H1 (cell line): ENCODE measurements around the gene SOX15. TPM values are rescaled to one million over a fixed set of nuclear protein-coding genes. Genes with fewer than 3 reads are reported as not detected.
A peak's percentile ranks its signal among the peaks of the same experiment; 100 is the strongest.

ENCODE experiments used
- CTCF ChIA-PET: fragments of 300-600 bp; sonication (Branson Sonifier 250); formaldehyde crosslinking; loops from one replicate; lab custom pipeline; 2021; ENCODE audit not compliant: partially characterized antibody; lab: Charles Lee
- POLR2A ChIA-PET: fragments of 300-600 bp; sonication (Branson Sonifier 250); formaldehyde crosslinking; loops from one replicate; lab custom pipeline; 2021; ENCODE audit warnings: inconsistent platforms; ENCODE audit not compliant: partially characterized antibody; lab: Charles Lee
- DNase-seq, 2 experiments: peaks; one replicate each; pipeline versions ENCODE4 v3.0.0 to v3.0.0-alpha.2; 2010 to 2022; ENCODE audit warnings: low spot score in 2 of 2, low read depth in 1 of 2, mixed read lengths in 1 of 2
- FAIRE-seq: peaks from 2 replicates; lab custom pipeline; 2011; peaks lifted over from hg19 to GRCh38; lab: Jason Lieb, UNC
- H2AFZ ChIP-seq: 2 replicates; pipeline ENCODE4 v1.8.1; 2012; ENCODE audit warnings: low read length, inconsistent platforms
- H2AK5ac ChIP-seq: 2 replicates; pipeline ENCODE4 v1.6.1; 2013; ENCODE audit warnings: low read depth, low read length
- H2BK120ac ChIP-seq: replicated peaks from 2 replicates; pipeline ENCODE3; 2013; ENCODE audit warnings: low read depth, low read length, inconsistent platforms
- H2BK12ac ChIP-seq: 2 replicates; pipeline ENCODE4 v1.6.1; 2013; ENCODE audit warnings: low read depth, low read length
- H2BK15ac ChIP-seq: 2 replicates; pipeline ENCODE4 v1.6.1; 2013; ENCODE audit warnings: low read length
- H2BK20ac ChIP-seq: 2 replicates; pipeline ENCODE4 v1.6.1; 2013; ENCODE audit warnings: low read length
- H2BK5ac ChIP-seq: 2 replicates; pipeline ENCODE4 v1.6.1; 2013; ENCODE audit warnings: low read depth, low read length
- H3K14ac ChIP-seq: 2 replicates; pipeline ENCODE4 v1.6.1; 2013; ENCODE audit warnings: inconsistent platforms; ENCODE audit not compliant: insufficient read length
- H3K18ac ChIP-seq: 2 replicates; pipeline ENCODE4 v1.6.1; 2013; ENCODE audit warnings: low read length; ENCODE audit errors: extremely low read depth
- H3K23ac ChIP-seq: 2 replicates; pipeline ENCODE4 v1.6.1; 2013; ENCODE audit warnings: inconsistent platforms; ENCODE audit not compliant: insufficient read length
- H3K23me2 ChIP-seq: 2 replicates; pipeline ENCODE4 v1.6.1; 2013; ENCODE audit warnings: low read depth, low read length
- H3K27ac ChIP-seq: 2 replicates; pipeline ENCODE4 v1.6.1; 2011; ENCODE audit warnings: low read depth, low read length, inconsistent platforms
- H3K27me3 ChIP-seq, 4 experiments: replicated peaks in 1 of 4; 1 replicate in 1 of 4; 2 replicates in 3 of 4; pipeline versions ENCODE4 v1.6.1 to v1.8.1; 2011 to 2013; ENCODE audit warnings: low read length in 3 of 4, mild to moderate bottlenecking in 3 of 4, inconsistent platforms in 2 of 4, mixed read lengths in 2 of 4, moderate library complexity in 1 of 4; ENCODE audit not compliant: control insufficient read depth in 3 of 4, insufficient read depth in 3 of 4; ENCODE audit errors: extremely low read depth in 1 of 4
- H3K36me3 ChIP-seq, 4 experiments: 2 replicates each; pipeline versions ENCODE4 v1.6.1 to v1.8.1; 2011 to 2013; ENCODE audit warnings: mild to moderate bottlenecking in 4 of 4, low read length in 3 of 4, moderate library complexity in 2 of 4, control low read depth in 1 of 4, inconsistent platforms in 1 of 4; ENCODE audit not compliant: insufficient read depth in 4 of 4, control insufficient read depth in 2 of 4
- H3K4ac ChIP-seq: replicated peaks from 2 replicates; pipeline ENCODE3; 2013; ENCODE audit warnings: low read length, low read depth, mixed read lengths, inconsistent platforms; ENCODE audit not compliant: insufficient read length
- H3K4me1 ChIP-seq, 4 experiments: replicated peaks in 1 of 4; 1 replicate in 1 of 4; 2 replicates in 3 of 4; pipeline versions ENCODE4 v1.6.1 to v1.8.1; 2011 to 2013; ENCODE audit warnings: low read length in 3 of 4, inconsistent platforms in 2 of 4, mixed read lengths in 1 of 4; ENCODE audit not compliant: insufficient read depth in 4 of 4, control insufficient read depth in 3 of 4
- H3K4me2 ChIP-seq, 2 experiments: 2 replicates each; pipeline versions ENCODE4 v1.6.1 to v1.8.1; 2011 to 2013; ENCODE audit warnings: low read depth in 2 of 2, low read length in 2 of 2, control low read depth in 1 of 2, inconsistent platforms in 1 of 2, mild to moderate bottlenecking in 1 of 2; ENCODE audit not compliant: insufficient read depth in 1 of 2
- H3K4me3 ChIP-seq, 4 experiments: fragments of 200-600, 300-600 bp in 1 of 4; sonication (generic), shearing (Covaris generic), sonication (Bioruptor Twin) in 1 of 4; 2 replicates each; pipeline versions ENCODE4 v1.5.1 to v1.8.1; 2011 to 2016; ENCODE audit warnings: low read length in 4 of 4, low read depth in 3 of 4, control low read depth in 2 of 4, inconsistent platforms in 2 of 4, mild to moderate bottlenecking in 2 of 4, mixed read lengths in 1 of 4, moderate library complexity in 1 of 4; ENCODE audit not compliant: insufficient read depth in 2 of 4; ENCODE audit errors: extremely low read depth in 1 of 4
- H3K56ac ChIP-seq: replicated peaks from 2 replicates; pipeline ENCODE3; 2013; ENCODE audit warnings: low read depth, mild to moderate bottlenecking, mixed read lengths, low read length, inconsistent platforms; ENCODE audit not compliant: insufficient read length
- H3K79me1 ChIP-seq: 2 replicates; pipeline ENCODE4 v1.6.1; 2013; ENCODE audit warnings: low read depth, low read length, control low read depth
- H3K79me2 ChIP-seq, 2 experiments: 2 replicates each; pipeline versions ENCODE4 v1.6.1 to v1.8.1; 2012 to 2013; ENCODE audit warnings: low read length in 2 of 2, mild to moderate bottlenecking in 2 of 2, inconsistent platforms in 1 of 2; ENCODE audit not compliant: insufficient read depth in 2 of 2, control insufficient read depth in 1 of 2
- H3K9ac ChIP-seq, 4 experiments: replicated peaks in 1 of 4; 1 replicate in 1 of 4; 2 replicates in 3 of 4; pipeline versions ENCODE4 v1.6.1 to v1.8.1; 2011 to 2013; ENCODE audit warnings: low read depth in 3 of 4, low read length in 3 of 4, control low read depth in 2 of 4, mild to moderate bottlenecking in 2 of 4, moderate library complexity in 2 of 4, inconsistent platforms in 1 of 4; ENCODE audit errors: extremely low read depth in 1 of 4
- H3K9me3 ChIP-seq, 2 experiments: 2 replicates each; pipeline versions ENCODE4 v1.6.1 to v1.8.1; 2012 to 2013; ENCODE audit warnings: mild to moderate bottlenecking in 2 of 2, moderate library complexity in 2 of 2, control low read depth in 1 of 2, inconsistent platforms in 1 of 2, low read depth in 1 of 2, low read length in 1 of 2, mixed read lengths in 1 of 2; ENCODE audit not compliant: insufficient read depth in 2 of 2
- H4K20me1 ChIP-seq, 2 experiments: replicated peaks in 1 of 2; 2 replicates each; pipeline versions ENCODE3 to v1.8.1; 2011 to 2013; ENCODE audit warnings: inconsistent platforms in 2 of 2, low read length in 2 of 2, mild to moderate bottlenecking in 1 of 2; ENCODE audit not compliant: insufficient read depth in 2 of 2, control insufficient read depth in 1 of 2
- H4K5ac ChIP-seq: 2 replicates; pipeline ENCODE4 v1.6.1; 2013; ENCODE audit warnings: low read length, low read depth, mixed read lengths, inconsistent platforms; ENCODE audit not compliant: insufficient read length
- H4K8ac ChIP-seq: 2 replicates; pipeline ENCODE4 v1.8.0; 2013; ENCODE audit warnings: mild to moderate bottlenecking, moderate library complexity, low read length, inconsistent platforms; ENCODE audit not compliant: insufficient read depth; ENCODE audit errors: extremely low read depth
- H4K91ac ChIP-seq: replicated peaks from 2 replicates; pipeline ENCODE3; 2013; ENCODE audit warnings: low read length, mixed read lengths, inconsistent platforms; ENCODE audit not compliant: insufficient read length
- BCL11A ChIP-seq, 2 experiments: IDR thresholded peaks; one replicate each; pipeline ENCODE4 v1.6.1; 2011; ENCODE audit warnings: low read depth in 2 of 2, low read length in 2 of 2, mild to moderate bottlenecking in 2 of 2
- EZH2 ChIP-seq: fragments of 200-600 bp; sonication (generic); IDR thresholded peaks from 2 replicates; pipeline ENCODE4 v1.7.1; 2012; ENCODE audit warnings: low read depth, mild to moderate bottlenecking, moderate library complexity, low read length, inconsistent platforms; ENCODE audit not compliant: severe bottlenecking
- KDM4A ChIP-seq: IDR thresholded peaks from one replicate; pipeline ENCODE4 v1.7.1; 2012; ENCODE audit warnings: low read depth, mild to moderate bottlenecking, moderate library complexity, low read length, inconsistent platforms; ENCODE audit not compliant: severe bottlenecking
- POLR2A ChIP-seq, 2 experiments: IDR thresholded peaks; 1 replicate in 1 of 2; 2 replicates in 1 of 2; pipeline ENCODE4 v1.6.1; 2011; ENCODE audit warnings: low read depth in 2 of 2, low read length in 2 of 2, mild to moderate bottlenecking in 2 of 2; ENCODE audit errors: control extremely low read depth in 1 of 2
- SIN3A ChIP-seq, 2 experiments: IDR thresholded peaks in 1 of 2; conservative IDR thresholded peaks in 1 of 2; 2 replicates each; pipeline ENCODE4 v1.6.1; 2011 to 2012; ENCODE audit warnings: low read length in 2 of 2, improper control_type of control experiment in 1 of 2, low read depth in 1 of 2, mild to moderate bottlenecking in 1 of 2
- SP4 ChIP-seq: IDR thresholded peaks from 2 replicates; pipeline ENCODE4 v1.6.1; 2012; ENCODE audit warnings: low read length, inconsistent platforms
- SRF ChIP-seq: IDR thresholded peaks from 2 replicates; pipeline ENCODE4 v1.6.1; 2011; ENCODE audit warnings: mild to moderate bottlenecking, low read depth, low read length, moderate library complexity
- TAF7 ChIP-seq: optimal IDR thresholded peaks from 2 replicates; pipeline ENCODE3; 2011; ENCODE audit warnings: low read depth, mild to moderate bottlenecking, inconsistent platforms, low read length, moderate library complexity, borderline replicate concordance
- WGBS, 2 experiments: shearing (Covaris generic) in 1 of 2; methylation state at CpG; one replicate each; pipeline versions ENCODE4 v1.1.6 to v1.1.7; 2013 to 2015; ENCODE audit warnings: low lambda C conversion rate in 2 of 2, mixed read lengths in 2 of 2, inconsistent platforms in 1 of 2, low coverage in 1 of 2, missing lambda C conversion rate in 1 of 2; ENCODE audit not compliant: insufficient replicate concordance in 2 of 2, insufficient coverage in 1 of 2, insufficient read length in 1 of 2; ENCODE audit errors: extremely low coverage in 1 of 2, missing lambda C conversion rate in 1 of 2; 5-methylcytosine and 5-hydroxymethylcytosine counted together
- polyA plus RNA-seq, 7 experiments: library from polyadenylated mRNA; depleted of rRNA in 3 of 7; stranded (reverse) in 5 of 7; unstranded in 2 of 7; fragments of >200 nt in 5 of 7; fragments of 200-250 nt in 2 of 7; gene quantifications; 1 replicate in 5 of 7; 2 replicates in 1 of 7; 4 replicates in 1 of 7; pipeline versions ENCODE4 v1.2.1 to v1.2.3, GENCODE V29; 2011 to 2013; ENCODE audit warnings: missing spikeins in 2 of 7, mixed read lengths in 2 of 7
- total RNA-seq: library from RNA; stranded (reverse); fragmentation: NEBNext Ultra II Directional; extraction: Animal tissue kit (Norgen Biotek cat#: 25700); gene quantifications from 2 replicates; pipeline ENCODE4 v1.2.1, GENCODE V29; 2021

SOX15 gene
- total and polyA plus RNA-seq, 2 of the 8 experiments (the other 6 are each of a cell fraction or from before 2014, with no cell fraction given): 14.3 to 26.8 TPM

- peaks cover 6% of the 10 kb centered on the region; the same call in 1 of the 2 replicates for H3K23me2 ChIP-seq
- H3K18ac ChIP-seq: peak within 1 kb of the TSS; percentile 21; the same call in 1 of the 2 replicates
- 0 out of 2 replicates have a peak within 1 kb of the TSS, but pooled peaks have one; percentile 27 for H2BK12ac ChIP-seq
- H4K5ac ChIP-seq: peak within 1 kb of the TSS; percentile 61
- H3K27ac ChIP-seq: peak within 1 kb of the TSS; percentile 79; the same call in 1 of the 2 replicates
- ChIA-PET POLR2A (interaction anchor here (0.6 to 37.5 kb wide), 18 partner anchors 16 to 302 kb away, joined by 3 to 1144 read pairs (median 4); partner anchors contain the start of genes CD68, EFNB3, GPS2 and MPDU1), CTCF (interaction anchor here (0.7 to 12.7 kb wide), 41 partner anchors 9 to 516 kb away, joined by 3 to 251 read pairs (median 8); partner anchors contain the start of genes CHRNB1, MPDU1, NEURL4 and SAT2)
- peaks cover 22 to 33% (median 24%) of the 10 kb centered on the region in 4 experiments for H3K36me3 ChIP-seq
- H3K4me1 ChIP-seq: peaks cover 11 to 40% (median 24%) of the 10 kb centered on the region in 4 experiments
- H3K4me3 ChIP-seq: peak within 1 kb of the TSS; percentile 69 to 96 (median 78)
- peak within 1 kb of the TSS; percentile 92; the same call in 1 of the 2 replicates for H4K8ac ChIP-seq
- no peak within 1 kb of the TSS for H2AFZ ChIP-seq
- peak within 1 kb of the TSS; percentile 62 for H3K56ac ChIP-seq
- H4K91ac ChIP-seq: peak within 1 kb of the TSS; percentile 61
- peak within 1 kb of the TSS; percentile 2; the same call in 1 of the 2 replicates for H2BK5ac ChIP-seq
- H3K4ac ChIP-seq: peak within 1 kb of the TSS; percentile 36
- DNase-seq (peak in 1 of 2 experiments; percentile 95), FAIRE-seq (no peak)
- H3K9me3 ChIP-seq: no peaks in the 10 kb centered on the region
- H3K79me2 ChIP-seq: peaks cover 4 to 26% of the 10 kb centered on the region in 2 experiments; a peak in 3 of 4 replicates
- no peak within 1 kb of the TSS for H2AK5ac ChIP-seq
- 1% methylated on average over 14 of the region's 82 CpGs; no CpG with 5 or more reads in 1 of the 2 experiments for WGBS, 2 experiments
- no peaks in the 10 kb centered on the region for H3K27me3 ChIP-seq
- no peak within 1 kb of the TSS for H2BK15ac ChIP-seq
- peaks cover 0 to 1% of the 10 kb centered on the region in 2 experiments for H4K20me1 ChIP-seq
- no peak within 1 kb of the TSS for H2BK120ac ChIP-seq
- peaks cover 9% of the 10 kb centered on the region for H3K79me1 ChIP-seq
- peak within 1 kb of the TSS; percentile 66 to 82 (median 74) for H3K9ac ChIP-seq
- H3K14ac ChIP-seq: no peak within 1 kb of the TSS
- no peak within 1 kb of the TSS for H3K23ac ChIP-seq
- peak within 1 kb of the TSS; percentile 49 to 96 for H3K4me2 ChIP-seq
- no peak within 1 kb of the TSS for H2BK20ac ChIP-seq
- peak; percentile 58 for TF ChIP-seq TAF7
- peak; percentile 69 for TF ChIP-seq SRF
- no peak for TF ChIP-seq EZH2
- no peak for TF ChIP-seq SP4
- TF ChIP-seq SIN3A (conservative IDR thresholded peaks at IDR 0.05 in 1 of 2, IDR thresholded peaks at IDR 0.05 in 1 of 2; ENCODE audit: low read depth in 1 of 2, low read length in 2 of 2): peak in 1 of 2 experiments; percentile 40; a peak in 1 of 4 replicates
- no peak for TF ChIP-seq BCL11A (IDR thresholded peaks at IDR 0.05; ENCODE audit: low read depth in 2 of 2, low read length in 2 of 2)
- peak; percentile 27 for TF ChIP-seq KDM4A
- TF ChIP-seq POLR2A (IDR thresholded peaks at IDR 0.05; ENCODE audit: control extremely low read depth in 1 of 2, low read depth in 2 of 2, low read length in 2 of 2): peak; percentile 29 to 54; a peak in 2 of 3 replicates
Observed at GRCh38 chr17:7561589-7562207, 28.2 kb downstream of the SOX15 start, which contains the start of gene SENP3. TSS of gene SENP3 (plus strand) at chr17:7561919. CDS start at chr17:7563077, 1,158 bp downstream.
